HG03457 (cell line): ENCODE data around the gene SLC13A4.
"Not testable (repeated sequence)": the region's sequence is repeated elsewhere in the genome, so short reads cannot be mapped to it uniquely, and the experiment has no call there.

Source experiments
- ATAC-seq: cut with Tn5 transposase; IDR thresholded peaks from one replicate; pipeline ENCODE4 v1.9.1; 2021; ENCODE audit warnings: moderate number of reproducible peaks; ENCODE audit not compliant: unreplicated experiment

The SLC13A4 gene

DNA sequence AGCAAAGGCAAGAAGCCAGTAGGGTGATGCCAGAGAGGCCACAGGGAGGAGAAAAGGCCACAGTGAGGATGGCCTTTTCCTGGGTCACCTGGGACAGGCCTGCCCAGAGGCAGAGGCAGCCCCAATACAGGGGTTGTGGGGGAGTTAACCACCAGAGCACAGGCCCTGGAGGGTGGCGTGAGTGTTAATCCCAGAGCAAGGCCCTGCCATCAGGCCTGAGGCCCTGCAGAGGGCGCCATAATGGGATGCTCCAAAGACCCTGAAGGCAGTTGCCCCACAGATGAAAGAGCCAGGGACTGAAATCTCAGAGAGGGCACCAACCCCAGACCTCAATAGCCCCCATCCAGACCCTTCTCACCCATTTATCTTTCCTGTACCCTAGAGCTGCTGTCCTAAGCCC lies 23.9 kb downstream of the SLC13A4 start:
- no peak for ATAC-seq

DNA sequence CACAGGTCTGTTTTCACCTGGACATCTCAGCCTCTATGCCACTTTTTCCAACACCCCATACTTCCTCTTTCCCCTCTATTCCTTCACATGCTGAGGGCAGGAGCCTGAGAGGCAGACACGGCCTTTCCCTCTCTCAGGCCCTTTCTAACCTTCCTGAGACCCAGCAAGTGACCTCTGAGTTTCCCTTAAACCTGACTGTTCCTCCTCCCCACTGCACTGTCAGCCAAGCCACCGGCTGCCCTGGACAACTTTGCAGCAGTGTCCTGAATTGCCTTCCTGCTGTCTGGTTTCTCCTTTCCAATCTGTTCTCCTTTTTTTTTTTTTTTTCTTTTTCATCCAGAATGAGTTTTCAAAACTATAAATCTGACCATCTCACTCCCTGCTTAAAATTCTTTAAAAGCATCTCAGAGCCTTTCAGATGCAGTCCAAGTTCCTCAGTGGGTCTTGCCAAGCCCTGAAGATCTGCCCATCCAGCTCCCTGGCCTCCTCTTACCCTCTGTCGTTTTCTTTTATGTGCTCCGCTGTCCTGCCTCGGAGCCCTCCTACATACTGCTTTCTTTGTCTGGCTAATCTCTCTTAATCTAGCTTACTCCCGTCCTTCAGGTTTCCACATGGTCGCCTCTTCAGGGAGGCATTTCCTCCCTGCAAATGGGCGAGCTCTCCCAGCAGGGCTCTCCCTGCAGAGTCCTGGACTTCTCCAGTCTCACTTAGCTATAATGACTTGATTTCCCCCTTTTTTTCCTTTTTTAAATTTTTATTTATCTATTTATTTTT lies 30.5 kb downstream of the SLC13A4 start:
- ATAC-seq = no peak

DNA sequence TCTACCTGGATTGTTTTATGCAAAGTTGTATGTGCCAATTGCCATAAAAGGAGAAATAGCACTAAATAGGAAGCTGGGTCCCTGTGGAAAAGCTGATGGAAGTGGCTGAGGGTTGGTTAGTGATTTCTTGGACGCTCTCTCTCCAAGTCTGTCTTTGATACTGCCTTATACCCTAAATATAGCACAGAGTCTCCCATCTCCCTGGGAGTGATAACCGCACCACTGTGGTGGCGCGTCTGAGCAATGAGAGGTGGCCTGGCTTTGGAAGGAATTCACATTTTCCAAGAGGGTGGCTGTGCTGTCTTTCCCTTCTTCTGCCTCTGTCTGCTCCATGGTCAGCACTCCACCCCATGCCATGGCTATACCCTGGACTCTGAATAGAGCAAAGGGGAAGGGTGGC lies 34.4 kb downstream of the SLC13A4 start:
- ATAC-seq = no peak

DNA sequence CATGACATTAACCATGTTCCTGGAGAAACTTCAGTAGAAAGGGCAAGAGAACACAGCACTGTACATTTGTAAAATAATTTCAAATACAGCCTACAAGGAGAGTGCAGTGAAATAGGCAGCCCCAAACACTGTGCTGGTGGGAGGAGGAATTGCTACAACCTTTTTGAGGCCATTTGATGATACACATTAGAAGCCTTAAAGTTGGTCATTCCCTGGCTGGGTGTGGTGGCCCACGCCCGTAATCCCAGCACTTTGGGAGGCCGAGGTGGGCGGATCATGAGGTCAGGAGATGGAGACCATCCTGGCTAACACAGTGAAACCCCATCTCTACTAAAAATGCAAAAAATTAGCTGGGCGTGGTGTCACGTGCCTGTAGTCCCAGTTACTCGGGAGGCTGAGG lies 35.4 kb downstream of the SLC13A4 start:
- ATAC-seq = not testable (repeated sequence)

DNA sequence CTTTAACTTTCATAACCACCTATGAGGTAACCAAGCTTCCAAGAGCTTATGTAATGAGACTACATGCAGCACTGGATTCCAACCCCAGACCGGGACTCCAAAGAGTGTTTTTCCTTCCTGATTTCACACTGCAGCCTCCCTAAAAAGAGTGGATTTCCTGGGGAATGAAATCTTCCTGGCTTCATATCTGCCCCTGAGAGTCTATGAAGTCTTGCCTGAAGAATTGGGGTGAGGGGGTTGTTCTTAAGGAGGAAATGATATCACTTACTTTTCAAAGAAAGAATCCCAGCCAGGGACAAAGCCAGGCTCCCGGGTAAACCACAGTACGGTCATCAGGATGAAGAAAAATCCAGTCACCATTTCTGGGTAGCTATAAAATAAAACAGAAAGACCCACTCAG lies 35.9 kb downstream of the SLC13A4 start:
- no peak for ATAC-seq

DNA sequence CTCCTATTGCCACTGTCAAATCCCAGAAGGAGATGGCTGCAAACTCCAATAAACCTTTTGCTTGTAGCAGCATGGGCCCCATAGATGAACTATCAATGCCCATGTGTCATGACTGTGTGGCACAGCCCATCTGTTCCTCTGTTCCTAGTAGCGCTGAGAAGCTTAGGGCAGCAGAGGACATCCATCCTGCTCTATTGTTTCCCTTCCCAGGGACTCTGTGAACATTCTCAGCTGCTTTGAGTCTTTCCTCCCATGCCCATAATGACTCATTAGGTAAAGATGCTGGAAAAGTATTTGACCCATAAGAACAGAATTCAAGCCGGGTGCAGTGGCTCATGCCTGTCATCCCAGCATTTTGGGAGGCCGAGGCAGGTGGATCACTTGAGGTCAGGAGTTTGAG lies 37.4 kb downstream of the SLC13A4 start:
- ATAC-seq = no peak

DNA sequence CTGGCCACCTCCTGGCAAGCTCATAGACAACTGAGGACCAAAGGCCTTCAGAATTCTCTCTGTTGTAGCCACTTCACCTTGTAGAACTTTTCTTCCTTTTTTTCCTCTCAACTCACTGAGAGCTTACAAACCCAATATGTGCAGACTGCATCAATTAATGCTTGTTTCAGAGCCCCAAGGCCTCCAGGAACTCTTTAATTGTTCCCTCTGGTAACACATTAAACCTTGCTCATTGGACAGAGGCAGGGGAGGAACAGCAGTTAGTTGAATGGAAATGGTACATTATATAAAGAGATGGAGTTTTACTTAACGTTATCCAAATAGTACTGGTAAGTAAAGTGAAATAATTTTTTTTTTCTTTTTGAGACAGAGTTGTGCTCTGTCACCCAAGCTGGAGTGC lies 40.5 kb downstream of the SLC13A4 start:
- no peak for ATAC-seq

DNA sequence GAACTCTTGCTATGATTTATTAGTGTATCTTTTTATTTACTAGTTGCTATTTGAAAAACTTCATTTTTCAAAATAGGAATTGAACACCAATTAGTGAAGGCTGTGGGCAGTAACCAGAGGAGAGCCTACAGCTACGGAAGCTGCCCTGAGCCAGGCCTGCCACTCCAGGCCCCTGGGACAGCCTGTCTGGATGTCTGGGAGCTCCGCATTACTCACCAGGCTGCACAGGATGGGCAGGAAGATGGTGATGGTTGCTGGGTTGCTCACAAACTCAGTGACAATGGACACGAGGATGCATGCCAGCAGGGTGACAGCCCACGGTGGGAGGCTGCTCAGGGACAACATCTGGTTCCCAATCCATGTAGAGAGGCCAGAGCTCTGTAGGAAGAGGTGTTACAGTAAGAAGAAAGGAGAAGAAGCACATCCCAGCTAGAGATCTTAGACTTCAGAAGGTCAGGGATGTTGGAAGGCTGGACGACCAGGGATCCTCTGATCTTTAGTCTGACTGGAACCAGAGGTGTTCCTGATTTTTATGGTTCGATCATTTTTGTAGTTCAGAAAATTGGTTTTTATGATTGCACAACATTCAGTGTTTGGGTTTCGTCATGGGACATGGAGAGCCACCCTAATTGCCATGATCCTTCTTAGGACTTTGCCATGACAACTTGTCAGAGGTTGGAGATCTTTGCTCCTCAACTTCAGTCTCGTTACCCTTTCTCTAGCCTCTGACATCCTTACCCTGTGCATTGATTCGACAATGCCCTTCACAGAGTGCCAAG lies 42.5 kb downstream of the SLC13A4 start:
- ATAC-seq = no peak

DNA sequence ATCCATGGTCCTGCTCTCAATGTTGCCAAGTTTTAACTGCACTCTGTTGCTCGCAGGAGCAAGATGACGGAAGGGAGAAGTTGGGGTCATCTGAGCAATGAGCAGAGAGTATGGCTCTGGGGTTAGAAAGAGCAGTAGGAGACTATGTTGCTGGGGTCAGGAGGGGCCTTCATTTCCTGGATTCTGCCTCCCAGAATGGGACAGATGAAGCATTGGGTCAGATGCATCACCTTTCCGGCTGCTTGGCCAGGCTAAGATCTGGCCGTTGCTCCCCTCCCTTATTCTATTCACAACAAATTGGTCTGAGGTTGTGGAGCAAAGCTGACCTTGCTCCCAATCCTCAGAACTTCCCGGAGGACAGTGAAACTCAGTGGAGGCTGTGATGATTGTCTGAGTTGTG lies 43.3 kb downstream of the SLC13A4 start:
- no peak for ATAC-seq

DNA sequence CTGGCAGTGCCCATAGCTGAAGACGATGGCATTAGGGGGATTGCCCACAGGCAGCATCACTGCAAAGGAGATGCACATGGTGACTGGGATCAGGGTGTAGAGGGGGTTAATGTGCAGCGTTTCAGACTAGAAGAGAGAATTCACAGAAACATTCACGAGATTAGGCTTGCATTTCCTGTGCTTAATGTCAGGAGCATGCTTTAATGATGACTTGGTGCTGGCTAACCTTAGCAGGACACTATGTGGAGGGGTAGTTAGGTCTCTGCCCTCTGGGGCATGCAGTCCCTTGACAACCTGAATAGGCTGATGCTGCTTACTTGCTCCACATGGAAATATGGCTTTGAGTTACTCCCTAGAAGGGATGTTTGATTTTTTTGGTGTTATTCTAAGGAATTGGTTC lies 43.9 kb downstream of the SLC13A4 start:
- ATAC-seq = no peak

DNA sequence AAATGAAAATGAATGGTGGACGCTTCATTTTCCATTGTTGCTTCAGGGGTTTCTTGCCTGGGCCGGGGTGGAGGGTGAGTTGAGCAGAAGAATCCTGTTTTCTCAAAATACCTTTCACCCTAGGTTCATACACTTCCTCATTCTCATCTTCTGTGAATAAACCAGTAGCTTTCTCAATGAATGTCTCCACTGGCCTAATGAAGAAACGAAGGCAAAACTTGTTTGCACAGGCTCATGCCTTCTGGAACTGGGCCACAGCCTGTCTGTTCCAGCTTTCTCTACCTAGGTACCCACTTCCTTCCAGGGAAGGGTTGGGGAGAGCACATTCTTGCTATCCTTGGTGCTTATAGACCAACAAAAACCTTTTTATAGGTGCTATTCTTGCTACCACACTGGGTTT lies 44.4 kb downstream of the SLC13A4 start:
- ATAC-seq = no peak

DNA sequence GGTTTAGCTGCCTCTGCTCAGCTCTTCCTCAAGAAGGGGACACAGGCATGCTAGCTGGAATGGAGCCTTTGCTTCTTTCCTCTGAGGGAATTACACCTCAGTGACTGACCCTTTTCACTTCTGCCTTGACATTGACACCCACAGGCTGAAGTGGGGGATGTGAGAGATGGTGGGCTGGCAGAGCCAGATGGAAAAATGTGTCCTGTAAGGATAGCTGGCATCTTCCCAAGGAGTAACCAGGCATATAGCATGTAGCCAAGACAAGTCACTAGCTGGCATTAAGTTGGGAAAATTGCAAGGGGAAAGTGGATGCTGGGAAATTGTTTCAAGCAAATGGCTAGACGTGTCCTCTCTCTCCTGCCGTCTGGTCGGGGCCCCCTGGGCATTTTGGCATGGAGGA lies 45.8 kb downstream of the SLC13A4 start:
- no peak for ATAC-seq

DNA sequence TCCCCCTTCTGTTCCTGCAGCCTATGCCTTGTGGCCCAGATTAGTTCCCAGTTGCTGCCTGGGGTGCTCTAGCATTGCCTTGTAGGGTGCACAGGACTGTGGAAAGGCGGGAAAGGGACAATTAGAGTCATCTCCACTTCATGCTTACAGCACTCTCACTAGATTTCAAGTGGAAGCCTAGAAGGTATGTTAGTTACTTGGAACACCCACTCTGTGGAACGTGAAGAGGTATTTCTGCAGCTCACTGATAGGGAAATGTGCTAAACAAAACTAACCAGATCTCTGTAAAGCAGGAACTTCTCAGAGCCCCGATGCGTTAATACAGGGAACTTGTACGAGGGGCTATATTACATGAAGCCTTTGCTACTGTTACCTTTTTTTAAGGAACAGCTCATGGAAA lies 46.2 kb downstream of the SLC13A4 start:
- no peak for ATAC-seq

DNA sequence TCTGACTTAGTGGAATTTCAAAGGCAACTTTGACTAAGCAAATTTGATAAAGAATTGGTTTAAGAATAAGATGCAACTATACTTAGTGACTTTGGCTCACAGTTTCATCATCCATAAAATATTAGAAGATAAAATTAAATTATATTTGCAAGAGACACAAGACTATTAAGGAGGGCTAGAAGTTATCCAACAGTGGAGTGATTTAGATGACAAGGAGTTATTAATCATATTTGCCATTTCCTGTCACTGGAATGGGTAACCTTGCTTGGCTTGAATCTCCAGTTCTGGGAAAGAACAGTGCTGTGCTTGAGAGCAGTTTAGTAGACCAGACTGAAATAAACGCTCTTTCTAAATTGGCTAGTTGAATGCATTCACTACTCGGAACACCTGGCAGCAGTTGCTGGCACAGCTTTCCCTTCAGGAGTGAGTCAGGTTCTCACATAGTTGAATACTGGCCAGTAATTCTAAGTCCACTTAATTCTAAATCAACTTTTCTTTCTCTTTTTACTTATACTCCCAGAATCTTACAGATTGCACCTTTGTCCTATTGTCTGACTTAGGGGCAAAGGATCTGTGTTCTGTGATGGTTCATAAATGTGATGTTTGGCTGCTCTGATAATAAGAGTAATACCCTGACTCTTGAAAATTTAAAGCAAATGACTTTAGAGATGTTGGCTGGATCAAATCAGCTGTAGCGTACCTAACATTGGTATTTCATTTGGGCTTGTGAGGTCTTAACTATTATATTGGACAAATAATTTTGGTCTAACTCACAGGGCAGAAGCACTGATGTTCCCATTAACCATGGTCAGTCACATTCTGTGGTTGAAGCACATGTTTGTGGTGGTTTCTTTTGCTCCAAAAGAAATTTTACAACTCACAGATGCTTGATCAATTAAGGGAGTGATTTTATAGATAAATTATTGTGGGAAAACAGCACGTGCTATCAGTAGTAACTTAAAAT lies 49.1 kb downstream of the SLC13A4 start:
- no peak for ATAC-seq

DNA sequence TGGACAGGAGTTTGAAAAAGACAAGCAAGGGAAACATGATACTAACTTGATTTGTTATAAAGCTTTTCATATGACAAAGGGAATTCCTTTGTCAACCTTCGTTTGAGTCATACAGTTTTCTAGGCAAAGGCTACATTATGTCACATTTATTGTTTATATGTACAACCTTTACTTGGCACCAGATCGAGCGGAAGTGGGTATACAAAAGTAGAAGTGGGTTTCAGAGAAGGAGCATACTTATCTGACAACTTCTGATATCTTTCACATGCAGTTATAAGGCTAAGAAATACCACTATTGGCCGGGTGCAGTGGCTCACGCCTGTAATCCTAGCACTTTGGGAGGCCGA lies 54.7 kb downstream of the SLC13A4 start:
- no peak for ATAC-seq

DNA sequence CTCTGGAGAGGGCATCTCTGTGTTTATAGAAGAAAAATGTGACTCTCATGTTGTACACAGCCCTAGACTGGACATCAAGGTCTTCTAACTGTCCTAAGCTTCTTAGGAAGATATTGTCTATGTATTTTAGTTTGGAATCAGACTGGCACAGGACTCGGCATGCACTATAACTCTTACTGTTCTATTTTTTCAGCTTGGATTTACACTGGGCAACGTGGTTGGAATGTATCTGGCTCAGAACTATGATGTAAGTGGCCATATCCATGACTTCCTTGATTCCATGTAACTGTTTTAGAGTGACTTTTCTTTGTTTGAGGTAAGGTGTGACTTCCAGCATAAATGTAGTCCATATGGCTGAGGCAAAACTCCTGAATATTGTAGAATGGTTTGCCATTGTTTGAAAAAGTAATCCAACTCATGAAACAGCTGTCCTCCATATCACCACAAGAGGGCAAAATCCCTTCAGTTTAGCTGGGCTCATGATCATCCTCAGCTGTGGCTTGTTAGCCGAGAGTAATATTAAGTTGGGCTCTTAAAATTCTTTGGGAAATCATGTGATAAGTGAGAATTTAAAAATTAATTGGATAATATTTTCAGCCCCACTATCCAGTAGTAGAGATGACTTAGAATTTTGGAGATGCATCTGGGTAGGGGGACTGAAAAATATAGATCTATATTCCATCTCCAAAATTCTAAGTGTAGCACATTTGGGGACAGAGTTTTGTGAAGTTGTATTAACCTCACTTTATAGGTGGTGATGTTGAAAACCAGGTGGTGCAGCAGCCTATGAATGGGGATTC lies 55.2 kb downstream of the SLC13A4 start:
- no peak for ATAC-seq

DNA sequence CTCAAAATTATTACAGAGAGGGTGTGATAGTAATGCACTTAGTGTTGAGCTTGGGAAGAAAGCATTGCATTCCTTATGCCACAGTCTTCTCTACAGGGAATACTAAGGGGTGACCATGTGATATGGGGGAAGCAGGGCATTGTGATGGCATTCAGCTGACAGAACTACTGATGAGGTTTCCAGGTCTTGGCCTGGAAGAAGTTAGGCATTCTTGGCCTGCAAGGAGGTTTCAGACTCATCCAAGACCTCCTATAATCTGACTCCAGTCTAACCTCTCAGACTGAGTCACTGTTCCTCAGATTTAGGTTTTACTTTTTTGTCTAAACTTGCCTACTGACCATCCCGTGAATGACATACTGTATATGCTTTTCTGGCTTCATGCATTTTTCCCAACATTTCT lies 57.8 kb downstream of the SLC13A4 start:
- ATAC-seq = no peak

DNA sequence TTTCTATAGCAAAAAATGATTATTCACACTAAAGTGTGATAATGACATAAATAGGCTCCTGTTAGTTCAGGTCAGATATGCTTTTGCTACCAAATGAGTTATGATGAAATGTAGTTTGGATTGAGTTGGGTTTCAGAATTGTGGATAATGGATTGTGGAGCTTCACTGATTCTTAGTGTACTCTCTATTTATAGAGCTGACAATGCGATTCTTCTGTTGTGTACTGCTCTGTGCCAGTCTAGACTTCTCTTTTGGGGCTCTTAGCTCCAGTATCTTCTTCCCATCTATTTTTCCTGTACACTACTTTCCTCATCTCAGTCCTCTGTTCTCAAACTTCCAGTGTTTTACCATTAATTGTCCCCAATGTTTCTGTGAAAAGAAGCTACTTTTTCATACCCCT lies 58.2 kb downstream of the SLC13A4 start:
- ATAC-seq = no peak

DNA sequence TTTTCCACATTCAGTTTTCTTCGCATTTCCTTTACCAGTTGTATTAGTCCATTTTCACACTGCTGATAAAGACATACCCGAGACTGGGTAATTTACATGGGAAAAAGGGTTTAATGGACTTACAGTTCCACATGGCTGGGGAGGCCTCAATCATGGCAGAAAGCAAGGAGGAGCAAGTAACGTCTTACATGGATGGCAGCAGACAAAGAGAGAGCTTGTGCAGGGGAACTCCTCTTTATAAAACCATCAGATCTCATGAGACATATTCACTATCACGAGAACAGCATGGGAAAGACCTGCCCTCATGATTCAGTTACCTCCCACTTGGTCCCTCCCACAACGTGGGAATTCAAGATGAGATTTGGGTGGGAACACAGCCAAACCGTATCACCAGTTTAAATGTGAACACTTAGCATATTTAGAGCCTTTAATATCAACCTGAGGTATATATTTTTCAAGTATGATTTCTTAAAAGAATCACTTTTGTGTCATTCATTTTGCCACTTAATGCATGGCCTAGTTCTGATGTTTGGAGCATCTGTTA lies 59.1 kb downstream of the SLC13A4 start:
- ATAC-seq = not testable (repeated sequence)

DNA sequence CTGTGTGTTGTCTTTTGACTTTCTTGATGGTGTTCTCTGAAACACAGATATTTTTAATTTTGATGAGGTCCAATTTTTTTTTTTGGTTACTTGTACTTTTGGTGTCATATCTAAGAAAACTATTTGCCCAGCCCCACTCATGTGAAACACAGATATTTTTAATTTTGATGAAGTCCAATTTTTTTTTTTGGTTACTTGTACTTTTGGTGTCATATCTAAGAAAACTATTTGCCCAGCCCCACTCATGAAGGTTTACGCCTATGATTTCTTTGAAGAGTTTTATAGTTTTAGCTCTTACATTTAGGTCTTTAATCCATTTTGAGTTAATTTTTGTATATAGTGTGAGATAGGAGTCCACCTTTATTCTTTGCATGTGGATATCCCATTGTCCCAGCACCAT lies 60.4 kb downstream of the SLC13A4 start:
- not testable (repeated sequence) for ATAC-seq
